GM12891 (cell line): ENCODE data around the gene ABHD2.

Source experiments
- POLR2A ChIP-seq: IDR thresholded peaks from 2 replicates; pipeline ENCODE4 v1.6.1; 2011; ENCODE audit warnings: low read depth, low read length, control low read depth
- POLR2AphosphoS5 ChIP-seq: IDR thresholded peaks from 2 replicates; pipeline ENCODE4 v1.6.1; 2011; ENCODE audit warnings: low read depth, low read length, control low read depth

GRCh38 chr15:89161666-89162065, 73.4 kb downstream of the ABHD2 start:
- TF ChIP-seq POLR2A = no peak
- TF ChIP-seq POLR2AphosphoS5 = no peak
